ENCODE data around the gene DRAM1.

The DRAM1 gene

GRCh38 chr12:101875162-101875561 lies 2.2 kb upstream of the DRAM1 start:
- Histone ChIP-seq H3K9me2 (replicated peaks; ENCODE audit: control insufficient read depth, low read length) (no peaks in the 10 kb centered on the region), H3K4me3 (ENCODE audit: low read length) (no peak overlapping the region), H3K79me2 (ENCODE audit: control insufficient read depth, low read length) (no peaks in the 10 kb centered on the region), H3F3A (ENCODE audit: control insufficient read depth, insufficient read depth) (no peaks in the 10 kb centered on the region), H4K20me1 (ENCODE audit: control insufficient read depth, insufficient read depth, low read depth, low read length) (no peaks in the 10 kb centered on the region), H3K4me1 (ENCODE audit: control insufficient read depth, low read length) (peaks cover 8% of the 10 kb centered on the region), H3K36me3 (ENCODE audit: control insufficient read depth, low read length) (no peaks in the 10 kb centered on the region), H3K27ac (ENCODE audit: low read depth, low read length) (no peak overlapping the region), H3K4me2 (ENCODE audit: low read length) (no peak overlapping the region), H3K9me3 (ENCODE audit: control insufficient read depth, insufficient read depth, low read length) (no peaks in the 10 kb centered on the region), H3K27me3 (ENCODE audit: control insufficient read depth, low read length) (peaks cover 20% of the 10 kb centered on the region)
- TF ChIP-seq EZH2phosphoT487 (IDR thresholded peaks at IDR 0.05; ENCODE audit: borderline replicate concordance, low read length), result no peak
- TF ChIP-seq, protein P1, sequence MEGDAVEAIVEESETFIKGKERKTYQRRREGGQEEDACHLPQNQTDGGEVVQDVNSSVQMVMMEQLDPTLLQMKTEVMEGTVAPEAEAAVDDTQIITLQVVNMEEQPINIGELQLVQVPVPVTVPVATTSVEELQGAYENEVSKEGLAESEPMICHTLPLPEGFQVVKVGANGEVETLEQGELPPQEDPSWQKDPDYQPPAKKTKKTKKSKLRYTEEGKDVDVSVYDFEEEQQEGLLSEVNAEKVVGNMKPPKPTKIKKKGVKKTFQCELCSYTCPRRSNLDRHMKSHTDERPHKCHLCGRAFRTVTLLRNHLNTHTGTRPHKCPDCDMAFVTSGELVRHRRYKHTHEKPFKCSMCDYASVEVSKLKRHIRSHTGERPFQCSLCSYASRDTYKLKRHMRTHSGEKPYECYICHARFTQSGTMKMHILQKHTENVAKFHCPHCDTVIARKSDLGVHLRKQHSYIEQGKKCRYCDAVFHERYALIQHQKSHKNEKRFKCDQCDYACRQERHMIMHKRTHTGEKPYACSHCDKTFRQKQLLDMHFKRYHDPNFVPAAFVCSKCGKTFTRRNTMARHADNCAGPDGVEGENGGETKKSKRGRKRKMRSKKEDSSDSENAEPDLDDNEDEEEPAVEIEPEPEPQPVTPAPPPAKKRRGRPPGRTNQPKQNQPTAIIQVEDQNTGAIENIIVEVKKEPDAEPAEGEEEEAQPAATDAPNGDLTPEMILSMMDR (IDR thresholded peaks at IDR 0.05; ENCODE audit: low read depth, low read length, poor library complexity, severe bottlenecking), result no peak

- no peak overlapping the region for H3K27ac ChIP-seq (ENCODE audit: low read depth, low read length)
- no peaks in the 10 kb centered on the region for H3K79me2 ChIP-seq (ENCODE audit: control insufficient read depth, low read length)
- H3F3A ChIP-seq (ENCODE audit: control insufficient read depth, insufficient read depth), result no peaks in the 10 kb centered on the region
- H3K4me3 ChIP-seq (ENCODE audit: low read length), result peak overlapping the region; percentile 60; the same call in 1 of the 2 replicates
- no peak overlapping the region; the same call in 1 of the 2 replicates for H3K4me2 ChIP-seq (ENCODE audit: low read length)
- H3K9me2 ChIP-seq (replicated peaks; ENCODE audit: control insufficient read depth, low read length), result no peaks in the 10 kb centered on the region
- TF ChIP-seq, protein P1 (IDR thresholded peaks at IDR 0.05; ENCODE audit: low read depth, low read length, poor library complexity, severe bottlenecking), result no peak
- no peak for TF ChIP-seq EZH2phosphoT487 (IDR thresholded peaks at IDR 0.05; ENCODE audit: borderline replicate concordance, low read length)
- no peaks in the 10 kb centered on the region for H3K36me3 ChIP-seq (ENCODE audit: control insufficient read depth, low read length)
- H3K9me3 ChIP-seq (ENCODE audit: control insufficient read depth, insufficient read depth, low read length), result no peaks in the 10 kb centered on the region
- peaks cover 24% of the 10 kb centered on the region for H3K27me3 ChIP-seq (ENCODE audit: control insufficient read depth, low read length)
- H3K4me1 ChIP-seq (ENCODE audit: control insufficient read depth, low read length), result peaks cover 8% of the 10 kb centered on the region
- H4K20me1 ChIP-seq (ENCODE audit: control insufficient read depth, insufficient read depth, low read depth, low read length), result no peaks in the 10 kb centered on the region
Measured at GRCh38 chr12:101876322-101876860, 989 bp upstream of the DRAM1 start.

DNA sequence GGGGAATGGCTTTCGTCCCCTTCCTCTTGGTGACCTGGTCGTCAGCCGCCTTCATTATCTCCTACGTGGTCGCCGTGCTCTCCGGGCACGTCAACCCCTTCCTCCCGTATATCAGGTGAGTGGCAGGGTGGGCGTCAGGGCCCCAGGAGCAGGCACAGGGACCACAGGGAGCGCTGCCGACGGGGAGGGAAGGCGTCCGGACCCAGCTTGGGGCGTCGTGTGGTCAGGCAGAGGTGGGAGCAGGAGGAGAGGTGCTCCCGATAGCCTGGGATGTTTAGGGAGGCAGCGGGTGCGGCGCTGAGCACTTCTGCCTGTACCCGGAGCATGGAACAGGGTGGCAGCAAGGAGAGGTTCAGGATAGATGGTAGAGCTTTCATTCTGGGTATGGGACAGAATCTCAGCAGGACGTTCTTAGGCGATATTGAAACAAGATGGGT lies 444 bp downstream of the DRAM1 start:
- Histone ChIP-seq H3K27me3 (ENCODE audit: control insufficient read depth, low read length) (peaks cover 26% of the 10 kb centered on the region), H3K27ac (ENCODE audit: low read depth, low read length) (no peak overlapping the region), H3K79me2 (ENCODE audit: control insufficient read depth, low read length) (no peaks in the 10 kb centered on the region), H3F3A (ENCODE audit: control insufficient read depth, insufficient read depth) (no peaks in the 10 kb centered on the region), H3K4me2 (ENCODE audit: low read length) (peak overlapping the region; percentile 58), H4K20me1 (ENCODE audit: control insufficient read depth, insufficient read depth, low read depth, low read length) (no peaks in the 10 kb centered on the region), H3K9me2 (replicated peaks; ENCODE audit: control insufficient read depth, low read length) (no peaks in the 10 kb centered on the region), H3K9me3 (ENCODE audit: control insufficient read depth, insufficient read depth, low read length) (no peaks in the 10 kb centered on the region), H3K4me1 (ENCODE audit: control insufficient read depth, low read length) (peaks cover 8% of the 10 kb centered on the region), H3K4me3 (ENCODE audit: low read length) (peak overlapping the region; percentile 60), H3K36me3 (ENCODE audit: control insufficient read depth, low read length) (no peaks in the 10 kb centered on the region)
- TF ChIP-seq EZH2phosphoT487 (IDR thresholded peaks at IDR 0.05; ENCODE audit: borderline replicate concordance, low read length), result no peak
- TF ChIP-seq, protein P1 (IDR thresholded peaks at IDR 0.05; ENCODE audit: low read depth, low read length, poor library complexity, severe bottlenecking), result no peak
